ENCODE results near the gene TFCP2L1.

The TFCP2L1 gene

GRCh38 chr2:121197369-121198091, 87.5 kb downstream of the TFCP2L1 start:
- H3K27me3 ChIP-seq (ENCODE audit: control insufficient read depth, insufficient read depth, low read length), result no peaks in the 10 kb centered on the region
- H3K4me1 ChIP-seq (ENCODE audit: control insufficient read depth, insufficient read depth, low read length), result no peaks in the 10 kb centered on the region
- no peak overlapping the region for H3K4me3 ChIP-seq (ENCODE audit: low read depth, low read length)
- no peak overlapping the region for H3K9ac ChIP-seq (ENCODE audit: low read depth, low read length)
- H3K36me3 ChIP-seq (ENCODE audit: control insufficient read depth, insufficient read depth, low read length), result no peaks in the 10 kb centered on the region
- H3K9me3 ChIP-seq (ENCODE audit: control insufficient read depth, insufficient read depth, low read length), result no peaks in the 10 kb centered on the region

- no peaks in the 10 kb centered on the region for H3K27me3 ChIP-seq (ENCODE audit: control insufficient read depth, insufficient read depth, low read length)
- H3K9ac ChIP-seq (ENCODE audit: low read depth, low read length), result no peak overlapping the region
- H3K9me3 ChIP-seq (ENCODE audit: control insufficient read depth, insufficient read depth, low read length), result no peaks in the 10 kb centered on the region
- no peaks in the 10 kb centered on the region for H3K4me1 ChIP-seq (ENCODE audit: control insufficient read depth, insufficient read depth, low read length)
- no peak overlapping the region for H3K4me3 ChIP-seq (ENCODE audit: low read depth, low read length)
- H3K36me3 ChIP-seq (ENCODE audit: control insufficient read depth, insufficient read depth, low read length), result no peaks in the 10 kb centered on the region
Observed at GRCh38 chr2:121196849-121197155, 88.2 kb downstream of the TFCP2L1 start.

GRCh38 chr2:121196132-121196848, 88.7 kb downstream of the TFCP2L1 start:
- no peaks in the 10 kb centered on the region for H3K36me3 ChIP-seq (ENCODE audit: control insufficient read depth, insufficient read depth, low read length)
- H3K9ac ChIP-seq (ENCODE audit: low read depth, low read length), result no peak overlapping the region
- H3K9me3 ChIP-seq (ENCODE audit: control insufficient read depth, insufficient read depth, low read length), result no peaks in the 10 kb centered on the region
- H3K27me3 ChIP-seq (ENCODE audit: control insufficient read depth, insufficient read depth, low read length), result no peaks in the 10 kb centered on the region
- H3K4me3 ChIP-seq (ENCODE audit: low read depth, low read length), result no peak overlapping the region
- H3K4me1 ChIP-seq (ENCODE audit: control insufficient read depth, insufficient read depth, low read length), result no peaks in the 10 kb centered on the region

GRCh38 chr2:121195036-121195435, 90.0 kb downstream of the TFCP2L1 start:
- no peaks in the 10 kb centered on the region for H3K36me3 ChIP-seq (ENCODE audit: control insufficient read depth, insufficient read depth, low read length)
- no peaks in the 10 kb centered on the region for H3K27me3 ChIP-seq (ENCODE audit: control insufficient read depth, insufficient read depth, low read length)
- no peak overlapping the region for H3K4me3 ChIP-seq (ENCODE audit: low read depth, low read length)
- no peaks in the 10 kb centered on the region for H3K9me3 ChIP-seq (ENCODE audit: control insufficient read depth, insufficient read depth, low read length)
- no peaks in the 10 kb centered on the region for H3K4me1 ChIP-seq (ENCODE audit: control insufficient read depth, insufficient read depth, low read length)
- no peak overlapping the region for H3K9ac ChIP-seq (ENCODE audit: low read depth, low read length)

- H3K27me3 ChIP-seq (ENCODE audit: control insufficient read depth, insufficient read depth, low read length), result no peaks in the 10 kb centered on the region
- H3K9ac ChIP-seq (ENCODE audit: low read depth, low read length), result no peak overlapping the region
- no peak overlapping the region for H3K4me3 ChIP-seq (ENCODE audit: low read depth, low read length)
- H3K4me1 ChIP-seq (ENCODE audit: control insufficient read depth, insufficient read depth, low read length), result no peaks in the 10 kb centered on the region
- H3K36me3 ChIP-seq (ENCODE audit: control insufficient read depth, insufficient read depth, low read length), result no peaks in the 10 kb centered on the region
- no peaks in the 10 kb centered on the region for H3K9me3 ChIP-seq (ENCODE audit: control insufficient read depth, insufficient read depth, low read length)
Observed at GRCh38 chr2:121194626-121195025, 90.4 kb downstream of the TFCP2L1 start.

- H3K4me1 ChIP-seq (ENCODE audit: control insufficient read depth, insufficient read depth, low read length), result no peaks in the 10 kb centered on the region
- no peaks in the 10 kb centered on the region for H3K36me3 ChIP-seq (ENCODE audit: control insufficient read depth, insufficient read depth, low read length)
- no peak overlapping the region for H3K9ac ChIP-seq (ENCODE audit: low read depth, low read length)
- no peaks in the 10 kb centered on the region for H3K9me3 ChIP-seq (ENCODE audit: control insufficient read depth, insufficient read depth, low read length)
- no peak overlapping the region for H3K4me3 ChIP-seq (ENCODE audit: low read depth, low read length)
- no peaks in the 10 kb centered on the region for H3K27me3 ChIP-seq (ENCODE audit: control insufficient read depth, insufficient read depth, low read length)
Observed at GRCh38 chr2:121193185-121193584, 91.8 kb downstream of the TFCP2L1 start.

GRCh38 chr2:121192576-121192975, 92.4 kb downstream of the TFCP2L1 start:
- H3K27me3 ChIP-seq (ENCODE audit: control insufficient read depth, insufficient read depth, low read length), result no peaks in the 10 kb centered on the region
- H3K4me3 ChIP-seq (ENCODE audit: low read depth, low read length), result no peak overlapping the region
- H3K9me3 ChIP-seq (ENCODE audit: control insufficient read depth, insufficient read depth, low read length), result no peaks in the 10 kb centered on the region
- H3K4me1 ChIP-seq (ENCODE audit: control insufficient read depth, insufficient read depth, low read length), result no peaks in the 10 kb centered on the region
- no peaks in the 10 kb centered on the region for H3K36me3 ChIP-seq (ENCODE audit: control insufficient read depth, insufficient read depth, low read length)
- H3K9ac ChIP-seq (ENCODE audit: low read depth, low read length), result no peak overlapping the region

- no peak overlapping the region for H3K9ac ChIP-seq (ENCODE audit: low read depth, low read length)
- H3K27me3 ChIP-seq (ENCODE audit: control insufficient read depth, insufficient read depth, low read length), result no peaks in the 10 kb centered on the region
- H3K9me3 ChIP-seq (ENCODE audit: control insufficient read depth, insufficient read depth, low read length), result no peaks in the 10 kb centered on the region
- H3K4me3 ChIP-seq (ENCODE audit: low read depth, low read length), result no peak overlapping the region
- no peaks in the 10 kb centered on the region for H3K36me3 ChIP-seq (ENCODE audit: control insufficient read depth, insufficient read depth, low read length)
- H3K4me1 ChIP-seq (ENCODE audit: control insufficient read depth, insufficient read depth, low read length), result no peaks in the 10 kb centered on the region
Observed at GRCh38 chr2:121191191-121192170, 93.5 kb downstream of the TFCP2L1 start.

- Histone ChIP-seq H3K4me1 (ENCODE audit: control insufficient read depth, insufficient read depth, low read length) (no peaks in the 10 kb centered on the region), H3K27me3 (ENCODE audit: control insufficient read depth, insufficient read depth, low read length) (no peaks in the 10 kb centered on the region), H3K9me3 (ENCODE audit: control insufficient read depth, insufficient read depth, low read length) (no peaks in the 10 kb centered on the region), H3K36me3 (ENCODE audit: control insufficient read depth, insufficient read depth, low read length) (no peaks in the 10 kb centered on the region), H3K9ac (ENCODE audit: low read depth, low read length) (no peak overlapping the region), H3K4me3 (ENCODE audit: low read depth, low read length) (no peak overlapping the region)
Observed at GRCh38 chr2:121189661-121190381, 95.2 kb downstream of the TFCP2L1 start.

- Histone ChIP-seq H3K4me3 (ENCODE audit: low read depth, low read length) (no peak overlapping the region), H3K9me3 (ENCODE audit: control insufficient read depth, insufficient read depth, low read length) (no peaks in the 10 kb centered on the region), H3K9ac (ENCODE audit: low read depth, low read length) (no peak overlapping the region), H3K4me1 (ENCODE audit: control insufficient read depth, insufficient read depth, low read length) (no peaks in the 10 kb centered on the region), H3K36me3 (ENCODE audit: control insufficient read depth, insufficient read depth, low read length) (no peaks in the 10 kb centered on the region), H3K27me3 (ENCODE audit: control insufficient read depth, insufficient read depth, low read length) (no peaks in the 10 kb centered on the region)
Observed at GRCh38 chr2:121189011-121189410, 96.0 kb downstream of the TFCP2L1 start.

- no peaks in the 10 kb centered on the region for H3K4me1 ChIP-seq (ENCODE audit: control insufficient read depth, insufficient read depth, low read length)
- H3K9me3 ChIP-seq (ENCODE audit: control insufficient read depth, insufficient read depth, low read length), result no peaks in the 10 kb centered on the region
- no peaks in the 10 kb centered on the region for H3K27me3 ChIP-seq (ENCODE audit: control insufficient read depth, insufficient read depth, low read length)
- no peaks in the 10 kb centered on the region for H3K36me3 ChIP-seq (ENCODE audit: control insufficient read depth, insufficient read depth, low read length)
- H3K4me3 ChIP-seq (ENCODE audit: low read depth, low read length), result no peak overlapping the region
- H3K9ac ChIP-seq (ENCODE audit: low read depth, low read length), result no peak overlapping the region
Observed at GRCh38 chr2:121187982-121188411, 97.0 kb downstream of the TFCP2L1 start.

Data from iPS-15b (cell line).